GM18867 (cell line): ENCODE results near the gene BAG2.

Experiments used
- ATAC-seq: cut with Tn5 transposase; IDR thresholded peaks from one replicate; pipeline ENCODE4 v1.9.1; 2021; ENCODE audit warnings: mild to moderate bottlenecking, moderate library complexity; ENCODE audit not compliant: unreplicated experiment

Gene BAG2

GRCh38 chr6:57172136-57173055 lies at the start of gene BAG2:
TSS of gene BAG2 (plus strand) at chr6:57172326. CDS start at chr6:57172698, 372 bp downstream.
- peak; percentile 87 for ATAC-seq

- no peak for ATAC-seq
Observed at GRCh38 chr6:57123111-57123510, 49.0 kb upstream of the BAG2 start.

GRCh38 chr6:57127763-57128162 lies 44.4 kb upstream of the BAG2 start:
- ATAC-seq, result no peak

GRCh38 chr6:57130661-57131177 lies 41.4 kb upstream of the BAG2 start:
- ATAC-seq, result no peak

GRCh38 chr6:57134954-57135353 lies 37.2 kb upstream of the BAG2 start:
- no peak for ATAC-seq

GRCh38 chr6:57135885-57136284 lies 36.2 kb upstream of the BAG2 start:
- no peak for ATAC-seq

GRCh38 chr6:57137350-57137749 lies 34.8 kb upstream of the BAG2 start:
- ATAC-seq, result no peak

GRCh38 chr6:57138026-57138425 lies 34.1 kb upstream of the BAG2 start:
- no peak for ATAC-seq

GRCh38 chr6:57141451-57142177 lies 30.5 kb upstream of the BAG2 start:
- no peak for ATAC-seq

- ATAC-seq, result no peak
Observed at GRCh38 chr6:57142178-57142525, 30.0 kb upstream of the BAG2 start.

GRCh38 chr6:57143690-57144089 lies 28.4 kb upstream of the BAG2 start:
- no peak for ATAC-seq

- no peak for ATAC-seq
Observed at GRCh38 chr6:57147401-57147800, 24.7 kb upstream of the BAG2 start.

- ATAC-seq, result no peak
Observed at GRCh38 chr6:57147955-57148858, 23.9 kb upstream of the BAG2 start.

GRCh38 chr6:57158658-57159057 lies 13.5 kb upstream of the BAG2 start:
- ATAC-seq, result no peak

GRCh38 chr6:57159127-57159526 lies 13.0 kb upstream of the BAG2 start:
- ATAC-seq, result no peak

- no peak for ATAC-seq
Observed at GRCh38 chr6:57162028-57162427, 10.1 kb upstream of the BAG2 start.

GRCh38 chr6:57162516-57162915 lies 9.6 kb upstream of the BAG2 start:
- no peak for ATAC-seq

- no peak for ATAC-seq
Observed at GRCh38 chr6:57163956-57164355, 8.2 kb upstream of the BAG2 start.

- ATAC-seq, result no peak
Observed at GRCh38 chr6:57165080-57165479, 7.0 kb upstream of the BAG2 start.

- no peak for ATAC-seq
Observed at GRCh38 chr6:57173056-57173885, 1.1 kb downstream of the BAG2 start.
